Measurements from ENCODE around the gene SIRT7. TPM values are rescaled to one million over a fixed set of nuclear protein-coding genes. Genes with fewer than 3 reads are reported as not detected.

SIRT7 gene
- total RNA-seq, 2 experiments from 2014 or later, result 29.3 to 31.8 TPM

- no peaks in the 10 kb centered on the region for H3K27me3 Mint-ChIP-seq
- H3K36me3 Mint-ChIP-seq (ENCODE audit: low read depth), result peaks cover 10% of the 10 kb centered on the region
- H3K27ac Mint-ChIP-seq, result no peak overlapping the region
- CTCF ChIA-PET, result interaction anchor here (0.6 to 1.4 kb wide), 2 partner anchors 37 to 225 kb away, joined by 3 read pairs; no protein-coding TSS in a partner anchor
- no peak overlapping the region for H3K4me3 Mint-ChIP-seq
- no peak for ATAC-seq
- POLR2A ChIA-PET, result no interaction called here
- DNase-seq, result no peak
- intact Hi-C loops (cut with DNase I, micrococcal nuclease), result no loop called here
- peaks cover 7% of the 10 kb centered on the region for H3K4me1 Mint-ChIP-seq
- H3K9me3 Mint-ChIP-seq (ENCODE audit: low read depth), result no peaks in the 10 kb centered on the region
Observed at GRCh38 chr17:81906476-81907218, 11.3 kb downstream of the SIRT7 start.

DNA sequence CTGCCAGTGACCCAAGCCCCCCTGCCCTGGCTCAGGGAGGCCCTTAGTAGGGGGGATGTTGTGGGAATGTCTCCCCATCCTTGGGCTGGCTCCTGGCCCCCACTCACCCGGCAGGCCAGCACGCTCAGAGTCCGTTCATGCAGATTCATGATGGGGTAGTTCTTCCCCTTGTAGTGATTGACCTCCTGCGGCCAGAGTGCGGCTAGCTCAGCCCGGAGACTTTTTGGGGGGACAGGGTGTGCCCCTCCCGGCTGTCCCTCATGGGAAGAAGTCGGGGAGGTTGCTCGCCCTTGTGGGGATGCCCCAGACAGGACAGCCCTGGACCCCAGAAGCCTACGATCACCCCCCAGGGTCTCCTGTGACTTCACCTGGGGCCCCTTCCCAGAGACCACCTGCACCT, 12.0 kb downstream of the SIRT7 start:
- ChIA-PET POLR2A (no interaction called here), CTCF (interaction anchor here (1.4 kb wide), 1 partner anchor 36 kb away, joined by 3 read pairs; no protein-coding TSS in a partner anchor)
- Mint-ChIP-seq H3K27ac (no peak overlapping the region), H3K27me3 (peaks cover 3% of the 10 kb centered on the region), H3K9me3 (ENCODE audit: low read depth) (no peaks in the 10 kb centered on the region), H3K36me3 (ENCODE audit: low read depth) (peaks cover 12% of the 10 kb centered on the region), H3K4me3 (no peak overlapping the region), H3K4me1 (peaks cover 9% of the 10 kb centered on the region)
- intact Hi-C loops (cut with DNase I, micrococcal nuclease), result no loop called here
- DNase-seq (no peak), ATAC-seq (no peak)

- Mint-ChIP-seq H3K36me3 (ENCODE audit: low read depth) (peaks cover 12% of the 10 kb centered on the region), H3K4me1 (peaks cover 11% of the 10 kb centered on the region), H3K9me3 (ENCODE audit: low read depth) (no peaks in the 10 kb centered on the region), H3K27ac (no peak overlapping the region), H3K27me3 (peaks cover 5% of the 10 kb centered on the region), H3K4me3 (no peak overlapping the region)
- intact Hi-C loops (cut with DNase I, micrococcal nuclease), result no loop called here
- ChIA-PET POLR2A (no interaction called here), CTCF (interaction anchor here (0.6 to 1.4 kb wide), 2 partner anchors 36 to 80 kb away, joined by 3 read pairs; no protein-coding TSS in a partner anchor)
- DNase-seq (no peak), ATAC-seq (no peak)
Observed at GRCh38 chr17:81905424-81905875, 12.5 kb downstream of the SIRT7 start.

DNA sequence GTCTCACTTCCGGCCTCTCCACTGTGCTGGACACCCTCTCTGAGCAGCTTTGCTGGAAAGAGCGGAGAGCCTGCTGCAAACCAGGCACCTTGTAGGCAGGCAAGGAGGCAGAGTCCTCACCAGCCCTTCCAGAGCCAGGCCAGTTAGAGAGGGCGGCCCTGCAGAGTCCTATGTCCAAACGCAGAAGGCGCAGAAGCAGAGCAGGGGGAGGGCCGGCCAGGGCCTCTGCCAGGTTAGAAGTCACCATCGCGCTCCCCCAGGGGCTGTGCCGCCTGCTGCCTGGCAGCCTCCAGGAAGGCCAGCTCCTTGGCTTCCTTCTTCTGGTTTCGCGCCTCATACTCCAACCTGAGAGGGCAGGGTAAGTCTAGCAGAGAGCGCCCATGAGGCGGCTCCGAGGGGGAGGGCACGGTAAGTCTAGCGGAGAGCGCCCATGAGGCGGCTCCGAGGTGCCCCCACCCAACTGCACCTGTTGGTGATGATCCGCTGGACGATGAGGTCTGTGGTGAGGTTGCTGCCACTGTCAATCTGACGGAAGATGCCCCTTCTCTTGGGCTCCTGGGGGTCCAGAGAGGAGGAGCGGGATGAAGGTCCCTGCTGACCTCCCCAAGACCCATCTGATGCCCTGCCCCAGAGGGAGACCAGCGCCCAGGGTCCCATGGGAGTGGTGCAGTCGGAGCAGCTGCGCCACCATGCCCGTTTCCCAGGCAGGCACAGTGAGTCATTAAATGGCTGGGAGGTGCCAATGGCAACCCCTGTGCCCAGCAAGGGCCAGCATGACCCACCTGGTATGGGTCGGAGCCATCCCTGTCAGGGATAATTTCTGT, 13.2 kb downstream of the SIRT7 start:
- ChIA-PET CTCF (interaction anchor here (0.6 kb wide), 1 partner anchor 81 kb away, joined by 3 read pairs; no protein-coding TSS in a partner anchor), POLR2A (no interaction called here)
- ATAC-seq (no peak), DNase-seq (no peak)
- Mint-ChIP-seq H3K36me3 (ENCODE audit: low read depth) (peaks cover 18% of the 10 kb centered on the region), H3K27ac (no peak overlapping the region), H3K9me3 (ENCODE audit: low read depth) (no peaks in the 10 kb centered on the region), H3K4me3 (no peak overlapping the region), H3K4me1 (peaks cover 6% of the 10 kb centered on the region), H3K27me3 (peaks cover 5% of the 10 kb centered on the region)
- intact Hi-C loops (cut with DNase I, micrococcal nuclease), result no loop called here

DNA sequence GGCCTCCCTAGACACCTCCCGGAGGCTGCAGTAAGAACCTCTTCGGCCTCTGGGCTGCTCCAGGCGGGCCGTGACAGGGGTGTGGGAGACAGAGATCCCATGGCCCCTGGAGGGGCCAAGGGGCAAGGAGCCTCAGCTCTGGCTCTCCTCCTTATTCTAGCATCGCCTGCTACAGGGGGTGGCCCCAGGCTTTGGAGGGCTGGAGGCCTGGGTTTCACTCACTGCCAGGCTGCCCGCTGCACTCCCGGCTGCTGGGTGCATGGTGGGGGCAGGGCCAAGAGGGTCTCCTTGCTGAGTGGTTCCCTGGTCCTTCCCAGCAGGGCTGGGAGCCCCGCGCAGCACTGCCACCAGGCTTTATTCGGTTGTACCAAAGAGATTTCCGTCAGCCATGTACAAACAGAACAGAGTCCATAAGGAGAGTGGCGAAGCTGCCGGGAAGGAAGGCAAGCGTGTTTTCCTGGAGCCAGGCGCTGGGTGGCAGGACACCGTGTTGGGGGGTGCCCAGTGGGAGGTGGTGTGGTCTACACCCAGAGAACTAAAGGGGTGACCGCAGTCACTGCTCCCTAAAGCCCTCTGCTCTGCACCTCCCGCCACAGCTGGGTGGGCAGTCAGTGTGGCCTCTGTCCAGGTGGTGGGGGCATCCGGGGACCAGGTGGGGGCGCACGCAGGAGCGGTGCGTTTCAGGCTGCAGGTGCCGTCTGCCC, 13.9 kb downstream of the SIRT7 start:
- DNase-seq, result no peak
- ATAC-seq, result no peak
- H3K27ac Mint-ChIP-seq, result no peak overlapping the region

DNA sequence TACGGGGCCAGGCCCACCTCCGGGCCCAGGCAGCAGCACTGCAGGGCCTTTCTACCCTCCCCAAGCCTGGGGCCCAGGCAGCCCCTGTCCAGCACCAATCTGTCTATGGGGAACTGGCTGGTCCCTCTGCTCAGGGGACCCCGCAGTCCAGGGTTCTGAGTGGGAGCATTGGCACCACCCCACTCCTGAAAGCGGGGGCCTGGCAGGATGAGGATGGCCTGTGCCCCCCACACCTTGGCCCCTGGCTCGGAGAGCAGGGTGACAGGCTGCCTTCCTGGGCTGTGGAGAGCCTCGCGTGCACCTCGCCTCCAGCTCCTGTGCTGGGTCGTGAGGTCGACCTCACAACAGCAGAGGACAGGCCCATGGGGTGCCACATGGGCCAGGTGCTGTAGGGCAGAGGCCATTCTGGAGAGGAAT, 14.6 kb downstream of the SIRT7 start:
- Mint-ChIP-seq H3K9me3 (ENCODE audit: low read depth) (no peaks in the 10 kb centered on the region), H3K4me3 (no peak overlapping the region), H3K27me3 (peaks cover 5% of the 10 kb centered on the region), H3K36me3 (ENCODE audit: low read depth) (peaks cover 23% of the 10 kb centered on the region), H3K4me1 (peaks cover 5% of the 10 kb centered on the region), H3K27ac (no peak overlapping the region)
- intact Hi-C loops (cut with DNase I, micrococcal nuclease), result no loop called here
- POLR2A ChIA-PET, result no interaction called here
- CTCF ChIA-PET, result no interaction called here
- DNase-seq, result no peak
- ATAC-seq, result no peak

More for the DNA sequence above, 13.9 kb downstream of the SIRT7 start:
- H3K9me3 Mint-ChIP-seq (ENCODE audit: low read depth), result no peaks in the 10 kb centered on the region
- ChIA-PET POLR2A (no interaction called here), CTCF (no interaction called here)
- peaks cover 5% of the 10 kb centered on the region for H3K4me1 Mint-ChIP-seq
- peaks cover 23% of the 10 kb centered on the region for H3K36me3 Mint-ChIP-seq (ENCODE audit: low read depth)
- intact Hi-C loops (cut with DNase I, micrococcal nuclease), result no loop called here
- peaks cover 5% of the 10 kb centered on the region for H3K27me3 Mint-ChIP-seq
- H3K4me3 Mint-ChIP-seq, result no peak overlapping the region

DNA sequence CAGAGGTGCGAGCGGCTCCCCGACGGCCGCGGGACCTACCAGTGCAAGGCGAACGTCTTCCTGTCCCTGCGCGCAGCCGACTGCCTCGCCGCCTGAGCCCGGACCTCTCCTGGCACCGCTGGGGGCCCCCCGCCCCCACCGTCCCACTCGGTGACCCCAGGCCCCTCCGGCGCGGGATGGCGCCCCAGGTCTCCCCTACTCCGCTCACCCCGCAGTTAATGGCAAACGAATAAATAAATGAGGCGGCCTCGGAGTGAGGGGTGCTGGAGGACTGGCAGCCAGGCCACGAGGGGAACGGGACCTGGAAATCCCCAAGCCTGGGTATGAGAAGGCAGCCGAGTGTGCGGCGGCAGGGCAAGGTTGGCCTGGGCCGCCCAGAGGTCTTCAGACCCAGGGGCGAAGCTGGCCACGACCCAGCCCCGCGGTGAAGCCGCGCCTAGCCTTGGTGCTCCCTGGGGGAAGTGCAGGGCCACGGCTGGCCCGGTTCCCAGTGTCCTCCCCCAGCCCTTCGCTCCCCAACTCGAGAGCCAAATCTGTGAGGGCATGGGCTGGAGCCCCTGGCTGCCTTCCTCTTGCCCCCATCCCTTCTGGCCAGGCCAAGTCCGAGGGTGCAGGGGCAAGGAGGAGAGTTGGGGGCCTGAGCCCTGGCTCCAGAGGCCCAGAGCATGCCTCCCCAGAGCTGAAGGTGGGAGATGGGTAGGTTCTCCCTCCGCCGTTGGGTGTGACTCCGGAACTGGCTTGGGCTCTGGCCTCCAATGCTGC, 15.1 kb downstream of the SIRT7 start:
- POLR2A ChIA-PET, result no interaction called here
- Mint-ChIP-seq H3K27me3 (peaks cover 5% of the 10 kb centered on the region), H3K36me3 (ENCODE audit: low read depth) (peaks cover 29% of the 10 kb centered on the region), H3K9me3 (ENCODE audit: low read depth) (no peaks in the 10 kb centered on the region), H3K27ac (no peak overlapping the region), H3K4me1 (peaks cover 5% of the 10 kb centered on the region), H3K4me3 (no peak overlapping the region)
- peak; percentile 45 for ATAC-seq
- DNase-seq, result no peak
- CTCF ChIA-PET, result no interaction called here
- intact Hi-C loops (cut with DNase I, micrococcal nuclease), result no loop called here

- Mint-ChIP-seq H3K36me3 (ENCODE audit: low read depth) (peaks cover 33% of the 10 kb centered on the region), H3K4me3 (no peak within 1 kb of the TSS), H3K27ac (no peak within 1 kb of the TSS), H3K9me3 (ENCODE audit: low read depth) (no peaks in the 10 kb centered on the region), H3K27me3 (peaks cover 5% of the 10 kb centered on the region), H3K4me1 (peaks cover 5% of the 10 kb centered on the region)
- intact Hi-C loops (cut with DNase I, micrococcal nuclease), result no loop called here
- DNase-seq (no peak), ATAC-seq (peak; percentile 42)
- ChIA-PET CTCF (no interaction called here), POLR2A (no interaction called here)
Observed at GRCh38 chr17:81902023-81902652, 15.8 kb downstream of the SIRT7 start, which contains the start of gene NPB. Gene NPB (plus strand): TSS chr17:81902238. CDS start chr17:81902278, 40 bp downstream.

- DNase-seq (no peak), ATAC-seq (peak; percentile 6)
- no peaks in the 10 kb centered on the region for H3K9me3 Mint-ChIP-seq (ENCODE audit: low read depth)
- intact Hi-C loops (cut with DNase I, micrococcal nuclease), result no loop called here
- H3K27ac Mint-ChIP-seq, result no peak overlapping the region
- H3K36me3 Mint-ChIP-seq (ENCODE audit: low read depth), result peaks cover 33% of the 10 kb centered on the region
- ChIA-PET POLR2A (no interaction called here), CTCF (interaction anchor here (0.5 kb wide), 1 partner anchor 262 kb away, joined by 3 read pairs; no protein-coding TSS in a partner anchor)
- H3K4me3 Mint-ChIP-seq, result no peak overlapping the region
- H3K27me3 Mint-ChIP-seq, result peaks cover 5% of the 10 kb centered on the region
- H3K4me1 Mint-ChIP-seq, result peaks cover 5% of the 10 kb centered on the region
Observed at GRCh38 chr17:81901167-81902022, 16.6 kb downstream of the SIRT7 start.

Data from activated CD4-positive, alpha-beta T cell treated with anti-CD3 and anti-CD28 coated beads for 36 hours (primary cell).